Mesenteric fat pad (tissue), 1 donor: ENCODE results near the gene YPEL5. TPM values are rescaled to one million over a fixed set of nuclear protein-coding genes. Genes with fewer than 3 reads are reported as not detected.

ENCODE experiments used
- DNase-seq: peaks from one replicate; pipeline ENCODE4 v3.0.0-alpha.2; 2020; ENCODE audit warnings: low spot score
- total RNA-seq: library from RNA; stranded (reverse); fragmentation: NEBNext Ultra II Directional; extraction: Animal tissue kit (Norgen Biotek cat#: 25700); gene quantifications from one replicate; pipeline ENCODE4 v1.2.1, GENCODE V29; 2021
- donor health status: DM: yes; HTN: yes; CAD: no.

YPEL5 gene
- total RNA-seq, 1 donor from 2014 or later = 124 TPM

DNA sequence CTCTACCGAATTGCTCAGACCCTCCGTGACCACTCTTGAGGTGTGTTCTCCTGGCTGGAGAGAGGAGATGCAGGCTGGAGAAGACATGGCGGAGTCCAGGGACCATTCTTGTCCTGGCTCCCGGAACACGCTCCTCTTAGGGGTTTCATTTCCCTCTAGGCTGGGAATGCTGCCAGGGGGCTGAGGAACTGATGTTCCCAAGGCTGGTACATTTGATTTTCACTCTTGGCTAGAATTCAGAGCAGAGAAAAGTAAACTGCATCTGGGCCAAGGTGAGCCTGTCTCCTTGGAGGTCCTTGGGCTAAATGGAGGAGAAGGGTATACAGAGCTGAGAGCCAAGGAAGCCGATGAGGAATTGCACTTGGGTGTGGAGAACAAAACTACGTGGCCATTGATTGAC lies 56.3 kb downstream of the YPEL5 start:
- peak; percentile 55 for DNase-seq

DNA sequence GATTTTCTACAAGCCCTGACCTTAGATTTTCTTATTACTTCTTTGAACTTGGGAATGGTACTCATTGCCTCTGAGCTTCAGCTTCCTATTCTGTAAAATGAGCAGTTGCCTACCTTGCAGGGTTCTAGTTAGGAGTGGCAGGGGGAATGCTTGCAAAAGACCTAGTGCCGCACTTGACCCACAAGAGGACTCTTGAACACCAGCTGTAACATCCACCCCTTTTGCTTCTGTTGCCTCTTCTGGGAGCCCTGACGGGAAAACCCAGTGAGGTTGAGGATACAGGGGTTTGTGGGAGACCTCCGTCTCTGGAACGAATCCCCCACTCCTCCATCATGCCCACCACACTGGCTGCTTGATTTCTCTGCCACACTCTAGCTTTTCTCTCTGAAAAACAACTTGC lies 57.5 kb downstream of the YPEL5 start:
- peak; percentile 47 for DNase-seq

DNA sequence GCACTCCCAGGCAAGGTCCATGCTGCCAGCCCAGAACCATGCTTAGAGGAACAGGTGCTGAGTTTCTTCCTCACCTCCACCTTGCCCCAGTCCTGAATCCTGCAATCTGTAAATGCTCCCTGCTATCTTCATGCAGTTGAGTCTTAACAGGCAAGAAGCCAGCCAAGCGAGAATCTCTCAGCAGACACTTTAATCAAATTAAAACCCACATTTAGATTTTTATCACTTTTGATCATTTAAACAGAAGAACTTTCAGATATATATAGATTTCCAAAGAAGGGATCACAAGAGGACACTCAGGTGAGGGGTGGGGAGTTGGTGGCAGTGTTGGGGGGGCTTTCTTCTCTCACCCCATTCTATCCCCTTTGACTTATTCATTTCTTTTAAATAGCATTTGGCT lies 58.6 kb downstream of the YPEL5 start:
- peak; percentile 37 for DNase-seq

DNA sequence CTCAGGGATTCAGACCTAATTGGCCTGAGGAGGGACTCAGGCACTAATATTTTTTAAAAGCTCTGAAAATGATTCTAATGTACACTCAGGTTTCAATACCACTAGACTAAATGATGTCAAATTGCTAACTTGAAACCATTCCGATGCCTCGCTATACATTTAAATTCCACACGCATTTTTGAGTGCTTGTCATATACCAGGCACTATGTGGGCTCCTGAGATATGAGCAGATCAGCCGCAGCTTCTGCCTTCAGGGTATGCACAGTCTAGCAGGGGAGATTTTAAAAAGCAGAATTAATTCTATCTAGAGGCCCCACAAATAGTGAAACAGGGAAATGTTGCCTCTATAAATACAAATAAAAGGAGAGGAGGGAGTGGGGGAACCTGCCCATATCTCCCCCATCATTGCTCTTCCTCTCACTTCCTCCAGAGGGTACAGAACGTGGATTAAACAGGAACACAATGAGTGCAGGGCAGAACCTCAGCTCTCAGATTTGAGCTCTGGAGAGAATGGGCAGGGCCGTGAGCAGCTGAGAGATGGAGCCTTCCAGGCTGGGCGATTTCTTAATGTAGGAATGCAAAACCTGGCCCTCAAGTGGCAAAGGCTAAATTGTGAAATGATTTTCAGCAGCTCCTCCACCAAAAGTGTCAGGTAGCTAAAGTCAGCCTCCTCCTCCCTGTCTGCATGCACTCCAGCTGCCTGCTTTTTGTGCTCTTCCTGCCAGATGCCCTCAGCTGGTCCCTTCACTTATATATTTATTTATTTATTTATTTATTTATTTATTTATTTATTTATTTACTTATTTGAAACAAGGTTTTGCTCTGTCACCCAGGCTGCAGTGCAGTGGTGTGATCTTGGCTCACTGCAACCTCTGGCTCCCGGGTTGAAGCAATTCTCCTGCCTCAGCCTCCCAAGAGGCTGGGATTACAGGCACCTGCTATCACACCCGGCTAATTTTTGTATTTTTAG lies 59.9 kb downstream of the YPEL5 start:
- no peak for DNase-seq

DNA sequence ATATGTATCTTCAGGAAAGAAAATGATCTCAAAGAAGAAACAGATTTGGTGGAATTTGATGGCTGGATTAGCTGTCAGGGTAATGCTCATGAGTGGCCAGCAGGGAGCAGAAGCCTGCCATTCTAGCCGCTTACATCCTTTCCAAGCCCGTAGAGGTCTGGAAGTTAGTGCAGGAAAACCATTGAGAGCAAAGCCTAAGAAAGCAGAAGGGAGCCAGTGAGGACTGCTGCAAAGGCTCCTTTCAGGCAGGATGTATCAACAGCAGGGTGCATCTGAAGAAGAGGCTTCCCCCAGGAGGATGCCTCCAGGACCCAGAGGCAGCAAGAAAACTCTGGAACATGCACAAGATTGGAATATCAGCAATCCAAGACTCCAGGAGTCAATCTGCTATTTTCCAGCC lies 61.6 kb downstream of the YPEL5 start:
- DNase-seq = peak; percentile 51

DNA sequence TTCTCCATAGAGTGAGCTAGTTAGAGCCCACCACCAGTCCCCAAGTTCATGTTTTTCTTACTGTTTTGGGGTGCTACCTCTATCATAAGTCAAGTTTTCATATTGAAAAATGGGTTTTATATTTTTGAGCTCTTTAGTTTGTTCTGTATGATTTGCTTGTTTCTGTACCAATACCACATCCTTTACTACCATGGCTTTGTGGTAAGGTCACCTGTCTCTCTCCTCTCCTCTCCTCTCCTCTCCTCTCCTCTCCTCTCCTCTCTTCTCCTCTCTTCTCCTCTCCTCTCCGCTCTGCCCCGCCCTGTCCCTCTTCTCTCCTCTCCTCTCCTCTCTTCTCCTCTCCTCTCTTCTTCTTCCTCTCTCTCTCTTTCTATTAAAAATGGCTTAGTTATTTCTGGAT lies 62.4 kb downstream of the YPEL5 start:
- DNase-seq = peak; percentile 11

Other genes starting within 250 kb of the YPEL5 start
- gene ALK, start 225.4 kb upstream of the YPEL5 start, total RNA-seq = 1.0 TPM
- gene LBH, start 84.5 kb downstream of the YPEL5 start, total RNA-seq = 34.9 TPM